ENCODE results near the gene TBC1D26. TPM values are rescaled to one million over a fixed set of nuclear protein-coding genes. Genes with fewer than 3 reads are reported as not detected.
"Not testable (repeated sequence)": the region's sequence is repeated elsewhere in the genome, so short reads cannot be mapped to it uniquely, and the experiment has no call there.

Gene TBC1D26
- 0.39 TPM for polyA plus RNA-seq (2012; ENCODE audit: insufficient read length, low read depth)

DNA sequence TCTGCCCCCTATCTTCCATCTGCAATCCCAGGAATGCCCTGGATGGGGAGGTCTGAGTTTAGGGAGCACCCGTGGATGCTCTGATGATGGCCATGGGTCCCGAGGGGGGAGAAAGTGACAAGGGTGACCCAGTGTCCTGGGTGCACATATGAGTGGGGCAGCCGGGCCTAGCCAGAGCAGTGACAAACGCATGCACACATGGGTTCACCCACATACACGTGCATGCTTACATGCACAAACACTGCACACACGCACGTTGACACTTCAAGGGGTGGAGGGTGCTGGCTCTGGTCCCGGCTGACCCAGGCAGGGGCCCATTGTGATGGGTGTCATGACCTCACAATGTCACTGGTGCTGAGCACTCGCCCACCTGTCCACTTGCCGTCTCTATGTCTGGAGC, at the start of gene TBC1D26:
Gene TBC1D26, plus strand, starts transcription at position 384 of the 400 bp plus-strand sequence. CDS start 3,066 bp downstream, outside the sequence.
- TF ChIP-seq, protein P1, sequence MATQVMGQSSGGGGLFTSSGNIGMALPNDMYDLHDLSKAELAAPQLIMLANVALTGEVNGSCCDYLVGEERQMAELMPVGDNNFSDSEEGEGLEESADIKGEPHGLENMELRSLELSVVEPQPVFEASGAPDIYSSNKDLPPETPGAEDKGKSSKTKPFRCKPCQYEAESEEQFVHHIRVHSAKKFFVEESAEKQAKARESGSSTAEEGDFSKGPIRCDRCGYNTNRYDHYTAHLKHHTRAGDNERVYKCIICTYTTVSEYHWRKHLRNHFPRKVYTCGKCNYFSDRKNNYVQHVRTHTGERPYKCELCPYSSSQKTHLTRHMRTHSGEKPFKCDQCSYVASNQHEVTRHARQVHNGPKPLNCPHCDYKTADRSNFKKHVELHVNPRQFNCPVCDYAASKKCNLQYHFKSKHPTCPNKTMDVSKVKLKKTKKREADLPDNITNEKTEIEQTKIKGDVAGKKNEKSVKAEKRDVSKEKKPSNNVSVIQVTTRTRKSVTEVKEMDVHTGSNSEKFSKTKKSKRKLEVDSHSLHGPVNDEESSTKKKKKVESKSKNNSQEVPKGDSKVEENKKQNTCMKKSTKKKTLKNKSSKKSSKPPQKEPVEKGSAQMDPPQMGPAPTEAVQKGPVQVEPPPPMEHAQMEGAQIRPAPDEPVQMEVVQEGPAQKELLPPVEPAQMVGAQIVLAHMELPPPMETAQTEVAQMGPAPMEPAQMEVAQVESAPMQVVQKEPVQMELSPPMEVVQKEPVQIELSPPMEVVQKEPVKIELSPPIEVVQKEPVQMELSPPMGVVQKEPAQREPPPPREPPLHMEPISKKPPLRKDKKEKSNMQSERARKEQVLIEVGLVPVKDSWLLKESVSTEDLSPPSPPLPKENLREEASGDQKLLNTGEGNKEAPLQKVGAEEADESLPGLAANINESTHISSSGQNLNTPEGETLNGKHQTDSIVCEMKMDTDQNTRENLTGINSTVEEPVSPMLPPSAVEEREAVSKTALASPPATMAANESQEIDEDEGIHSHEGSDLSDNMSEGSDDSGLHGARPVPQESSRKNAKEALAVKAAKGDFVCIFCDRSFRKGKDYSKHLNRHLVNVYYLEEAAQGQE (IDR thresholded peaks at IDR 0.05; ENCODE audit: insufficient read depth in 1 of 2, low read depth in 2 of 2, low read length in 2 of 2) = not testable (repeated sequence)
- not testable (repeated sequence) for TF ChIP-seq POLR2AphosphoS5 (IDR thresholded peaks at IDR 0.05; ENCODE audit: low read depth, low read length); SIN3A (IDR thresholded peaks at IDR 0.05; ENCODE audit: borderline replicate concordance, insufficient read depth, low read length)

DNA sequence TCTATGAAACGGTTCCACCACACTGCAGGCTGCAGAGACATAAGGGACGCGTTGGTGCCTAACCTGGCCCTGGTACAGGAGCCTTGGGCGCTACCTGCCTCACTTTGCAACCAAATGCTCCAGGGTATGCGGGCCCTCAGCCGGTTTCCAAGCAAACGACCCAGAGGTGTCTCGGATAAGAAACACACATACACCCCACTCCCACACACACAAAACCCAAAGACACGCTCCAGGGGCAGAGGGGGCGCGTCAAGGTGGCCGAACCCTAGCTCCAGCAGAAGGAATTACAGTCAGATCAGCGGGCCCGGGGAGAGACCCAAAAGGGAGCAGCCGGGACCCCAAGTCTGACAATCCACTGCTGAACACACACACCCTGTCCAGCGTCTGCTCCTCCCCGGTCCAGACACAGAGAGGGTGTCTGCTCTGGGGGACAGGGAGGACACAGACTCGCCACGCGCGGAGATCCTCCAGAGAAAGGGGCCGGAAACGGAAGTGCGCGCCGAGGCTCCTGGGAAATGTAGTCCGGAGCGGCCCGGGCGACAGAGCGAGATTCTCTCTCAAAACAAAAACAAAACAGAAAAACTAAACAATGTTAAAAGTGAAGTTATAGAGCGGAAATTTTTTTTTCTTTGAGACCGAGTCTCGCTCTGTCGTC, 48.1 kb upstream of the TBC1D26 start, which contains the start of gene TRIM16:
Gene TRIM16, minus strand, starts transcription at position 488 of the 655 bp plus-strand sequence. CDS start 32,702 bp downstream, outside the sequence.
- TF ChIP-seq POLR2AphosphoS5 (IDR thresholded peaks at IDR 0.05; ENCODE audit: low read depth, low read length) (peak; percentile 75; the same call in 1 of the 2 replicates), TAF1 (IDR thresholded peaks at IDR 0.05; ENCODE audit: borderline replicate concordance, insufficient read depth, low read length) (peak; percentile 77; the same call in 1 of the 2 replicates)

DNA sequence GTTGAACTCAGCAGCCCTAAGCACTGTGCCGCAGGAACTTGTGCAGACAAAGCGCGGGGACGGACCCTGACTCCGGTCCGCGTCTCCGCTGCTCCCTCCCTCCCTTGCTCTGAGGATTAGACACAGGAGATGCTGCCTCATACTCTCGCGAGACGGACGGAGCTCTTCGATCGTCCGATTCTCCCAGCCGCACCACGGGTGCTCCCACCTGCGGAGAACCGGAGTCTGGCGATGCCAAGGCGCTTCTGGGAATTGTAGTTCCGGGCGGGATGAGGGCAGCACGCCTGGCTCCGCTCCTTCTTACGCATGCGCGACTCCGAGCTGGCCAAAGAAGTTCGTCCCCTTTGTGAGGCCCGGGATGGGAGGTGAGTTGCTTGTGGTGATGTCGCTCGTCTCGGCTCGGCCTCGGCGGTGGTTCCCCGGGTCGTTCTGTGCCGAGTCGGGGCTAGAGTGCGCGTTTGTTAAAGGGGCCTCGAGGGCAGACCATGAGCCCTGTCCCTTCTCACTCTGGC, 32.6 kb upstream of the TBC1D26 start, which contains the start of gene ZNF286A:
Gene ZNF286A, plus strand, starts transcription at position 340 of the 512 bp plus-strand sequence. CDS start 578 bp downstream, outside the sequence.
- TF ChIP-seq POLR2AphosphoS5 (IDR thresholded peaks at IDR 0.05; ENCODE audit: low read depth, low read length) (peak; percentile 59; the same call in 1 of the 2 replicates), TAF1 (IDR thresholded peaks at IDR 0.05; ENCODE audit: borderline replicate concordance, insufficient read depth, low read length) (peak; percentile 44; the same call in 1 of the 2 replicates)

DNA sequence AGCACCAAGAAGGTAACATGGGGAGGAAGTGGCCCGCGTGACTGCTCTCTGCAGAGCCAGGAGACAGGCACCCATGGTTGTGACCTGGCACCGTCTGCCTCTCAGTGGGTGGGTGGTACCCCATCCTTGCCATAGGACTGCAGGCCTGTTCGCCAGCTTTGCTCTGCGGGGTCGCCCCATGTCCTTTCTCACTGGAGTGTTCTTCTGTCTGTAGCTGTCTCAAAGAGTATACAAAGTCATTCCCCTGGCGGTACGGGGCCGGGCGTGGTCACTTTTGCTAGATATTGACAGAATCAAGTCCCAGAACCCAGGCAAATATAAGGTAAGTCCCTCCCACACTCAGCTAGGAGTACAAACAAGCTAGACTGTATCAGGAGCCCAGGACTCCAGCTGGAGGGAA, 6.0 kb downstream of the TBC1D26 start:
- TF ChIP-seq SIN3A (IDR thresholded peaks at IDR 0.05; ENCODE audit: borderline replicate concordance, insufficient read depth, low read length) = no peak
- TF ChIP-seq FOXP2 (optimal IDR thresholded peaks at IDR 0.05; ENCODE audit: borderline replicate concordance, extremely low read depth, extremely low read length, insufficient read depth) = no peak
- TF ChIP-seq, protein P1 (IDR thresholded peaks at IDR 0.05; ENCODE audit: insufficient read depth in 1 of 2, low read depth in 2 of 2, low read length in 2 of 2) = no peak
- no peak for TF ChIP-seq TAF1 (IDR thresholded peaks at IDR 0.05; ENCODE audit: borderline replicate concordance, insufficient read depth, low read length)
- no peak for TF ChIP-seq POLR2AphosphoS5 (IDR thresholded peaks at IDR 0.05; ENCODE audit: low read depth, low read length)

DNA sequence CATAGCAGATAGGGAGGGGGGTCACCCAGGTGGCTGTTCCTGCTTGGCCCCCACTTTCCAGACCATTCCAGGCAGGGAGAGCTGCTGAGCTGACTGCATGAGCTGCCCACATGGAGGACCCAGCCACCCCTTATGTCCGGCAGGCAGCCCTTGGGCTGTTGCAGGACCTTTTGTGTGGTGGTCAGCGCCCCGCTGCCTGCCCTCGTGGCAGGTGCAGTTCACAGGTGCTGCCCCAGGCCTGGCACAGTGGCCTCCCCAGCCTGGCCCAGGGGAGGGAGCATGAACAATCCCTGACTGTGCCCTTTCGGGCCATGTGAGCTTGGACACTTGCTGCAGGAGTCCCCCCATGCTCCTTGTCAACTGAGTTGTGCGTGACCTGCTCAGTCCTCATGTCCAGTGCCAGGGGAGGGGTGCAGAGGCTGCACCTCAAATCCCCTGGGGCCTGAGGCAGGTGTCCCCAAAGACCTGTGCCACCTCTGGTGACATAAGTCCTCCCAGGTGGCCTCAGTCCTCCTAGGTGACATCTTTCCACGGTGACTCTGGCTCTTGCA, 8.6 kb downstream of the TBC1D26 start:
- TF ChIP-seq POLR2AphosphoS5 (IDR thresholded peaks at IDR 0.05; ENCODE audit: low read depth, low read length) (no peak), TAF1 (IDR thresholded peaks at IDR 0.05; ENCODE audit: borderline replicate concordance, insufficient read depth, low read length) (no peak), SIN3A (IDR thresholded peaks at IDR 0.05; ENCODE audit: borderline replicate concordance, insufficient read depth, low read length) (no peak), FOXP2 (optimal IDR thresholded peaks at IDR 0.05; ENCODE audit: borderline replicate concordance, extremely low read depth, extremely low read length, insufficient read depth) (no peak)
- TF ChIP-seq, protein P1 (IDR thresholded peaks at IDR 0.05; ENCODE audit: insufficient read depth in 1 of 2, low read depth in 2 of 2, low read length in 2 of 2) = no peak

DNA sequence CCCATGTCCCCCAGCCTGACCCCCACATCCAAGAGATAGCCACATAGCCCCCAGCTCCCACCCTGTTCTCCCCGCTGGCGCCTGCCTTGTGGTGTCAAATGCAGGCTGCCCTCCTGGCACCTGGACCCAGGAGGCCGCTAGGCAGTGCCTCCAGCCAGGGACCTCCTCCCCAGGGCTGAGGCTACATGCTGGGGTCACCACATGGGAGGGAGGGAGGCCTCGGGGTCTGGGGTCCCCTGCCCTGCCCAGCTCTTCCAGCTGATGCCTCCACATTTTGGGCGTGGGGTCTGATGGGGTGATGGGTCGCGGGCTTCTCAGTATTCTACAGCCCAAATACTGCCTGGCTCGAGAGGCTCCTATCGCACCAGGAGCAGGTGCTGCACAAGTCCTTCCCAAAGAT, 9.5 kb downstream of the TBC1D26 start:
- TF ChIP-seq POLR2AphosphoS5 (IDR thresholded peaks at IDR 0.05; ENCODE audit: low read depth, low read length) (no peak), TAF1 (IDR thresholded peaks at IDR 0.05; ENCODE audit: borderline replicate concordance, insufficient read depth, low read length) (no peak)
- TF ChIP-seq, protein P1 (IDR thresholded peaks at IDR 0.05; ENCODE audit: insufficient read depth in 1 of 2, low read depth in 2 of 2, low read length in 2 of 2) = no peak

All from PFSK-1 (cell line).